GM19463 (cell line): ENCODE data around the gene OGFOD1.

Experiments
- ATAC-seq: cut with Tn5 transposase; IDR thresholded peaks from one replicate; pipeline ENCODE4 v1.9.1; 2021; ENCODE audit warnings: mild to moderate bottlenecking, moderate library complexity; ENCODE audit not compliant: unreplicated experiment

OGFOD1 gene

DNA sequence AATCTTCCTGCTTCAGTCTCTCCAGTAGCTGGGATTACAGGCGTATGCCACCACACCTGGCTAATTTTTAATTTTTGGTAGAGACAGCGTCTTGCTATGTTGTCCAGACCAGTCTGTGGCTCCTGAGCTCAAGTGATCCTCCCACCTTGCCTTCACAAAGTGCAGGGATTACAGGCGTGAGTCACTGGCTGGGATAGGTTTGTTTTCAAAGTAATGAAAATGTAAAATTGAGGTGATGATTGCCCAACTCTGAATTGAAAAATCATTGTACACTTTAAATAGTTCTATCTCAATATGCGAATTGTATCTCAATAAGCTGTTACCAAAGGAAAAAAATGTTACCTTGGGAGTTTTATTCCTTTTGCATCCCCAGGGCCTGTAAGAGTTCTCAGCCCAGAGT is 24.8 kb upstream of the OGFOD1 start:
- no peak for ATAC-seq

DNA sequence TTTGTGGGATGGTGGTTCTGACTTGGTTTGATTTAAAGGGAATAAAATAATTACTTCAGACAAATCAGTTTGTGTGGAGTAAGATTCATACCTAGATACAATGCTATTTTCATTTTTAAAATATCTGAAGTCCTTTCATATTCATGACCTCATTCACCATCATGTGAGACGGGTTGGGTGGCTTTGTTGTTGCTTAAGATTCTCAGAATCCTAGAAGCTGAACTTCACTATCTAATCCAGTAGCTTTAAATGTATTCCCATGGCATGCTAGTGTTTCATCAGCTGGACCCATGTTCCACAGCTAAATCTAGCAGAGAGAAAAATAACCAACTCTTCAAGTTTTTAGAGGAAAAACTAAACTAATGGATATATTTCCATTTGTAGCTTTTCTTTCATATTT is 23.3 kb upstream of the OGFOD1 start:
- ATAC-seq, result no peak

DNA sequence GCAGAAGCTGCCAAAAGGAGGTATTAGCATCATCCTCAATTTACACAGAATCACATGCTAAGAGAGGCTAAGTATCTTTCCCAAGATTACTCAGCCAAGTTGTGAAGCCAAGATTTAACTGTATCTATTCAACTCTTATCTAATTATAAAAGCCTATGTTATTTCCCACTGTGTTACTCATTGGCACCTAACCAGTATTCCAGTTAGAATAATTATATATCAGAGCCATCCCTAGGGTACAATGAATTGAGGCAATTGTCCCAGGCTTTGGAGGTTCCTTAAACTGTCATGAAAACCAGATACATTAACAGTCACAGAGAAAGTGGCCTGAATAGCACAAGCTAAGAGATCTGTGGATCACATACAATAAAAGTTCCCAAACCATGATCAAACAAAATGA is 15.1 kb upstream of the OGFOD1 start:
- ATAC-seq, result no peak

DNA sequence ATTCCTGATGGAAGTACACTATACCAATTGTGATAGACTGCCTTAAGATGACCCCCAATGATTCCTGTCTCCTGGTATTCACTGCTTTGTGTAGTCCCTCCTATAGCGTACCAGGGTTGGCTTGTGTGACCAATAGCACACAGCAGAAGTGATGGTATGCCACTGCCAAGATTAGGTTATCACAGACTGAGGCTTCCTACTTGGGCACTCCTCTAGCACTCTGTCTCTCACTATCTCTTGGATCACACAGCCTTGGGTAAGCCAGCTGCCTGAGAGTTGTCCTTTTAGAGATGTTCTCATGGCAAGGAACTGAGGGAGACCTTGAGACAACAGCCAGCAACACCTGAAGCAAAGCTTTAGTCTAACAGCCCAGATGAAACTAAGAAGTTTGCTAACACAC is 13.3 kb upstream of the OGFOD1 start:
- no peak for ATAC-seq

GRCh38 chr16:56447286-56447685 is 4.1 kb upstream of the OGFOD1 start:
- no peak for ATAC-seq

DNA sequence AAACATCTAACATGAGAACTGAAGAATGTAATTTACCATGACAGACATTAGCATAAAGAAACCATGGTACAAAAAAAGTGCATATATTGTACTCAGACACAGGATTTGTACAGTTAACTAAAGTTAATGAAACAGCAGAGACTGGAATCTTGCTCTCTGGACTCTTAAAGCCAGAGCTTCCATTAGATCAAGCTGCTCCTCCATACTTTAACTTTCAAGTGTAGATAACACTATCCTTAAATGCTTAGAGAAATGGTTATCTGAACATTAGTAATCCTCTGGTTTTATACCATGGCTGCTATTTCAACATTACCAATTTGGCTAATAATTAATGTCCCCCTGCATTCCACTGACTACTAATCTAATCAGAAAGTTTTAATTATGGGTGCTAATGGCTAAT is 3.3 kb upstream of the OGFOD1 start:
- ATAC-seq, result no peak

GRCh38 chr16:56450275-56450985 is 924 bp upstream of the OGFOD1 start:
- ATAC-seq, result peak; percentile 18

DNA sequence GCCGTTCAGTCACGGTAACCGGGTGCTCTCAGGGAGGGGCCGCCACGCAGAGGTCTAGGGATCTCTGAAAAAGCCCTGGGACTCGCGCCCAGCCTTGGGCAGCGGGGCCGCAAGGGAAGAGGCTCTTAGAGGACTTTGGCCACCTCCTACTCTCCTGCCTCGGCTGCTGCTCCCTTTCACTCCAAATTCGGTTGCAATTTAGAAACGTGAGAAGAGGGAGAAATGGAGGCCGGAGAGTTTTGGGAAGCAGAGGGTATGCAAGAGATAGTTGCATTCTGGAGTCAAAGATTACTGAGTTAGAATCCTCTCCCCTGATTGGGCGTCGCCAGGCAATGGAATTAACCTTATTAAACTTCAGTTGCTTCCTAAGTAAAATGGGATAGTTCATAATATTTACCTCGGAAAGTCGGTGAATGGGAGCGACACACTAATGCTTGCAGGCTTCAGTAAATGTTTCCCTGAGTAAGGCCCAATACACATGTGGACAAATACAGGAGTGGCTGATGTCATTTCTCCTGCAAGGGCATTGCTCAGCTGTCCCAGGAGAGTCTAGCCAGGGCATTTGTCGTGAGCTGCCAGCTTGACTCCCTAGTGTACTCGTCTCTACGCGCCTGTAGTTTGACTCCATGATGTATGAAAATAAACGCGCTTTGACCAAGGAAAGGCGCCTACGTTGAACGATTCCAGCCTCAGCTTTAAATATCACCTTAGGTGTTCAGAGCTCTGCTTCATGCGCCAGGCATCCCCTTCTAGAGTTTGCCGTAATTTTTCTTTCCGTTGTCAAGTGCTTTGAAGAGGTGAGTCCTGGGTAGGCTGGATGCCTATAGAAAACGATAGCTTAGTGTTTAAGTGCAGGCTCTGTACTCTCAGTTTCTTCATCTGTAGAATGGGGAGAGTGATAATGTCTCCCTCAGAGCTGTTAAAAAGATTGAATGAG is 667 bp downstream of the OGFOD1 start:
- ATAC-seq, result peak; percentile 35

DNA sequence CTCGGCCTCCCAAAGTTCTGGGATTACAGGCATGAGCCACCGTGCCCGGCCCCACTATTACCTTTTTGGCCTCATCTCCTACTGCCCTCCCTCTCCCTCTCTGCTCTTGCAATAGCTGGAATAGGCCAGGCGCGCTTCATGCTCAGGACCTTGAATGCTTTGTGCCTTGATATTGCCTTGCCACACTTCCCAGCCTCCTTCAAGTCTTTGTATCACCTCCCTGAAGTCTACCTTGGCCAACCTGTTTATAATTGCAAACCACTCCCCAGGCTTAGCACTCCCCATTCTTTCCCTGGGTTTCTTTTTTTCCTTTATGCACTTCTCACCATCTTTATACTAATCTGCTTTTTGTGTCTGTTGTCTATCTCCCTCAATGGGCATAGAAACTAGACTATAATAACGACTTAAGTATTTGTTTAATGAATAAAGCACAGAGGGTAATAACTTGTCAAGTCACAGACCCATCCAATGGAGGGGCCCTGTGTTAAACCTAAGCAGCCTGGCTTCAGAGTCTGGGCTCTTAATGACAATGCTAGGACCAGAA is 6.6 kb downstream of the OGFOD1 start:
- ATAC-seq, result no peak

DNA sequence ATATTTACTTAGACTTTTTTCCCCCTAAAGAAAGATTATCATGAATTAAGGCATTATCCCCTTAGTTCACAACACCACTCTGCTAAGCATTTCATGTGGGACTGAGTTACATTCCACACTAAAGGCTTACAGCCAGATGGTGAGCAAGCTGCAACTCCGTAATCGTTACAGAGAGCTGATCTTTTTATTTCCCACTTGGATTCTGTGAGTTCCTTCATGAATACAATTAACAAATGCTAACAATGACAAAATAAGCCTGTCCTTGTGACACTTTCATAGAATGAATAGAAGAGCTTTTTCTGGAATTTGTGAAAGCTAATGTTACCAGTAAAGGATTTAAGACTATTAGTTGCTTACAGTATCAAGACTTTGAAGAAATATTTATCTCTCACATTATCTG is 8.7 kb downstream of the OGFOD1 start:
- no peak for ATAC-seq

DNA sequence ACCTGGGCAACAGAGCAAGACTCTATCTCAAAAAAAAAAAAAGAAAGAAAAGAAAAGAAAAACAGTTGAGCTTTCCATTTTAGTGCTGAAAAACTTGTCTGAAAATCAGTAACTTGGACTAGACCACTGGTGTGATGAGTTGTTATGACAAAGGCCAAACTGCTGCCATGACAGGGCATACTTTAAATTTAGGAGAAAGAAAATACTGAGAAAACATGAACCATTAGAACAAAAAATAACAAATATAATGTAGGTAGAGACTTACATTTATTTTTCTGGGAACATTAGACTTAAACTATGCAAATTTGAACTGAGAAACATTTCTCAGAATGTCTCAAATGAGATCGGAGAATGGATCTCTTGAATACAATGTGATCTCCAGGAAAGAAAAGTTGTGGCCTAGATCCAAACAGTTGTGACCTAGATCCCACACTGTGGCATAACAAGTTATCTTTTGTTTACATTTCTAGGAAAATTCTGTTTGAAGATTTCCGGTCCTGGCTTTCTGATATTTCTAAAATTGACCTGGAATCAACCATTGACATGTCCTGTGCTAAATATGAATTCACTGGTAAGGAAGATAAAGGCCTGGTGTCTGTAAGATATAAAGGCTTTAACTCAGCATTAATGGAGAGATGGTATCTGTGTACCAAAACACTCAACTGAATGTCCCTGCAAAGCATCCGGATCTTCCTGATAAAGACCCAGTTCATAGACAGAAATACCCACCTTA is 10.9 kb downstream of the OGFOD1 start:
- no peak for ATAC-seq

DNA sequence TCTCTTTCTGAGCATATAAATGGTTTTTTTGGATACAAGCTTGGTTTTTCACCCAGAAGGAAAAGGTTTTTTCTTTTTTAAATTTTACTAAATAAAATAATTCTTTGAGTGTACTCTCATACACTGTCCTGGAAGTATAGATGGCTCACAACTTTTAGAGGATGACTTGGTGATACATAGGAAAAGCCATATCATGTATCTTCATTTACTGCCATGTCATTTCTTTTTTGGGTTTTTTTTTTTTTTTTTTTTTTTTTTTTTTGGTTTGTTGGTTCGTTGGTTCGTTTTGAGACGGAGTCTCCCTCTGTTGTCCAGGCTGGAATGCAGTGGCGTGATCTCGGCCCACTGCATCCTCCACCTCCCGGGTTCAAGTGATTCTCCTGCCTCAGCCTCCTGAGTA is 11.8 kb downstream of the OGFOD1 start:
- ATAC-seq, result no peak

- no peak for ATAC-seq
Observed at GRCh38 chr16:56466344-56466743, 15.0 kb downstream of the OGFOD1 start.

DNA sequence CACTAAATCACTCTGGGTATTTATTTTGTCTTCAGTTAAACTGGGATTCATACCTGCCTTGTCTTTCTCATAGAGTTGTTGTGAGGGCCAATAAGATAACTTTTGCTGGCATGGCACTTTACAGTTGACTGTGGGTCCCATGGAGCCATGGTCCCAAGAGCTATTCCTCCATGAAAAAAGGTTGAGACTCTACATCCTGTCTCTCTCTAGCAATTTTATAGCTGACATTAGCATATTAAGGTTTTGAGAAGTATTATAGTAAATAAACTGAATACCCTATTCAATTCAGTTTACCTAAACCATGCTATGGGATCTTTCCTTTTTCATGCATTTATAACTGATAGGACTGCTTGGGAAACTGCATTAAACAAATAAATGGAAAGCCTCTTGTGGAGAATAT is 17.4 kb downstream of the OGFOD1 start:
- no peak for ATAC-seq

GRCh38 chr16:56469748-56470147 is 18.4 kb downstream of the OGFOD1 start:
- no peak for ATAC-seq

DNA sequence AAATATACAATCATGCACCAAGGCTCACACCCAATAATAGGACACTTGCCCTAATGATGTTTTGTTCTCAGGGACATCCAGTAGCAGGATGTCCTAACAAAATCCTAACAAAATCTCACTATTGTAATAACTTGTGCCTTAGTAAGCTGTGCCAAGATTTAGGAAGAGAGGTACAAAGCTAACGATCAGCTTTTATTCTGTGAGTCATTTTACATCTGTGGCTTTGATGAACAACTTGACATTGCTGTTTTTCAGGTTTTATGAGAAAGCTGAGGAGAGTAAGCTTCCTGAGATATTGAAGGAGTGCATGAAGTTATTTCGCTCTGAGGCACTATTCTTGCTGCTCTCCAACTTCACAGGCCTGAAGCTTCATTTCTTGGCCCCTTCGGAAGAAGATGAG is 18.9 kb downstream of the OGFOD1 start:
- ATAC-seq, result no peak

- ATAC-seq, result no peak
Observed at GRCh38 chr16:56470666-56471065, 19.3 kb downstream of the OGFOD1 start.

DNA sequence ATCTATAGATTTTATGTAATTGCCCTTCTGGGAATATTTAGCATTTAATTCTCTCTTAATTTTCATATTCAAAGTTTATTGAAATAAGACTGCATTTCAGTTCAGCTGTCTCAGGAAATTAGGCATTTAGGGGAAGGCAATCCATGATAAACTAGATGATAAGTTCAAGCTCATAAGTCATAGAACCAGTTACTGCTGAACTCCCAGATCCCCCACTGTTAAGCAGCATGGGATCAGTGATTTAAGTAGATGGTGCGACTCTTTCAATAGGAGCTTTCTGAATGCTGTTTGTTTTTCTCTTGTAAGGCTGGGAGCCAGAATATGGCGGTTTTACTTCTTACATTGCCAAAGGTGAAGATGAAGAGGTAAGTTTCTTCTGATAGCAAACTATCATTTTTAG is 23.8 kb downstream of the OGFOD1 start:
- ATAC-seq, result no peak

DNA sequence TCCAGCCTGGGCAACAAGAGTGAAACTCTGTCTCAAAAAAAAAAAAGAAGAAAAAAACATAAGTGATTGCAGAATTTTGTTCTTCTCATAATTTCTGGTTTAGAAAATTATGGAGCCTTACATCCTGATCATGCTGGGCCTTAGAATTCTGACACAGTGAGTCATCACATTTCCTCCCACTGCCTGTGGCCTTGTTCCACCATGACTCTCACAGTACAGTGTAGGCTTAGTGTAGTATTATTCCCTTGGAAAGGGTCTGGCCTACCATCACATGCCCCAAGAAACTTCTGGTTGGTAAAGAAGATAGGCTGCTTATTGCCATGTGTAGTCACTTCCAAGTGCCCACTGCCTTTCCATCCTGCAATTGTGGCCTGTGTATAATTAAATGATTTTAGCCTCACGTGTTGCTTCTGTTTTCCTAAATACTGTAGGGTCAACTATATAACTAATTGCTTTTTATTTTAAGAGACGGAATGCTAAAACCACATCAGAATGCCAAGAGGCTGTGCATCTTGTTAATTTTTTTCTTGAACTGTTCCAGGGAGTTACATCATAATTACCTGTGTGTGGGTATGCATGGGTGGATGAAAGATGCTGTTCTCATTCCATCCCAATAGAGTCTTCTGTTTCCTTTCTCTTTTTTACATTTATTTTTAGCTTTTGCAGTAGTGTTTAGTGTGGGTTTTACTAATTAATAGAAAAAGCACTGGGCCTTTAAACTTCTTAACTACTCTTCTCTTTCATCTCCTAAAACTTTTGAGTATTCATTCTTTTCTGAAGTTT is 25.9 kb downstream of the OGFOD1 start:
- no peak for ATAC-seq

DNA sequence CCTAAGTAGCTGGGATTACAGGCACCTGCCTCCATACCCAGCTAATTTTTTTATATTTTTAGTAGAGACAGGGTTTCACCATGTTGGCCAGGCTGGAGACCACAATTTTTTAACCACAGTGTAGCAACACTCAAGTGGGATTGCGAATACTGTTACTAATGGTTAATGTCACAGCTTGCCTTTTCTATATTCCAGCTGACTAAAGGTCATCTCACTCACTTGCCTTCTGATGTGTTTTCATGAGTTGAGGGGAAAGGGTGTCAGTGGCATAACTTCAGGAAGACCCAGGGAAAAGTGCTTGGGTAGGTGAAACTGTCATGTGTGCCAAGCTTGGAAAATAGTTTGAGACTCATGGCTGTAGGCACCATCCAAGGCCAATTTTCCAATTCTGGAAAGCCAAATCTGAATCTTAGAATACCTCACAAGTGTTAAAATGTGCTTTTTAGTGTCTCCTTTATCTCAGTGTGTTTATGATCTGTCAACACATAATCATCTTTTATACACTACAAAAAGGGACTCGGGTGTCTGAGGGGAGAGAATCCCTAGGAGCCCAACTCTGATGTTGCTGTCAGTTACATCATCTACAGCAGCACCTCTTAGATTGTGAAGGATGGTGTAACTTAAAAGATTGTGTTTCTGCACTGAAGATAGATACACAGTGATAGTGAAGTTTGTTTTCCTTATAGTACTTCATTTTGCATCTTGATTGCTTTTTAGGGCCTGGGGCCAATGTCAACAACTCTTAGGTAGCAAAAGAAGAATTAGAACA is 27.1 kb downstream of the OGFOD1 start:
- ATAC-seq, result no peak
